ENCODE data around the gene IER5L. TPM values are rescaled to one million over a fixed set of nuclear protein-coding genes. Genes with fewer than 3 reads are reported as not detected.

The IER5L gene
- total RNA-seq: 58.8 and 71.8 TPM in 2 replicates

DNA sequence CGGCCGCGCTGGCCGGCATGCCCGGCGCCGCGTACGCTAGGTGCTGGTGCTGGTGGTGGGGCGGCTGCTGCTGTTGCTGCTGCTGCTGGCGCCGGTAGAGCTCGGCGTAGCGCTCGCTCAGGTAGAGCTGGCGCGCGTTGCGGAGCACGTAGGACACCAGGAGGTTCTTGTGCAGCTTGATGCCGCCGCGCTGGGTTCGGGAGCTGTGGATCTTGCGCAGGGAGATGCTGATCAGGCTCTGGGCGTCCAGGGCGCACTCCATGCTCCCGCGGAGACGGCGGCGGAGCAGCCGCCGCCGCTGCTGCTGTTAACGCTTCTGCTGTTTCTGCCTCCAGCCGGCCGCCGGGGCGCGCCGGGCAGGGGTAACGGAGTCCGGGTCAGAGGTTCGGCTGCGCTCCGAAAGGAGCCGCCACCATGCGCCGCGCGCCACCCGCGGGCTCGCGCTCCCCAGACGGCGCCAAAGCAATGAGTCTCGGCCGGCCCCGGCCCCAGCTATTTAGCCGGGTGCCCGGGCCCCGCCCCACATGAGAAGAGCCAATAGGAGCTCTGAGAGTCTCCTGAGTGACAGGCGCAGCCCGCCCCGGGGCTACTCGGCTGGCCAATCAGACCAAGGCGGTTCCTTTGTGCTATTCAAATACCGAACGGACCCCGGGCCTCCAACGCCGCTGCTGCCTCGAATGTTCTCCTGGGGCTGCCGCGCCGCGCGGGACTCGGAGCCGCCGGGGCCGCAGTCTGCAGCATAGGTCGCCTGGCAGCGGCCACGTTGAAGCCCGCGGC, at the start of gene IER5L:
TSS of gene IER5L (minus strand) at position 471 of the 777 bp plus-strand sequence. CDS start at position 262, 209 bp downstream.

Other genes with a start within 250 kb of the IER5L start
- 24.9 and 30.9 TPM in 2 replicates for gene DOLK, start 230.7 kb downstream of the IER5L start, total RNA-seq
- 43.2 and 70.9 TPM in 2 replicates for gene NUP188, start 230.6 kb downstream of the IER5L start, total RNA-seq
- 39.2 and 69.5 TPM in 2 replicates for gene SH3GLB2, start 149.9 kb downstream of the IER5L start, total RNA-seq
- gene MIGA2, start 141.6 kb downstream of the IER5L start, total RNA-seq: 29.0 and 34.1 TPM in 2 replicates
- gene DOLPP1, start 97.2 kb downstream of the IER5L start, total RNA-seq: 9.7 and 9.8 TPM in 2 replicates
- 70.1 and 73.5 TPM in 2 replicates for gene CRAT, start 67.5 kb downstream of the IER5L start, total RNA-seq
- 137 and 202 TPM in 2 replicates for gene PTPA, start 66.8 kb downstream of the IER5L start, total RNA-seq

Measured in smooth muscle cell of the pulmonary artery (primary cell).